VCaP (cell line): ENCODE data around the gene ALG12.

Source experiments
- H3K27ac ChIP-seq: fragments of 450-650 bp; 2 replicates; pipeline ENCODE4 v1.5.1; 2017
- TF ChIP-seq, protein P1 (sequence below): fragments of 450-650 bp; conservative IDR thresholded peaks from 2 replicates; pipeline ENCODE4 v1.5.1; 2017; ENCODE audit warnings: mild to moderate bottlenecking, moderate library complexity

The ALG12 gene

GRCh38 chr22:49869845-49870712 lies 48.2 kb downstream of the ALG12 start:
- H3K27ac ChIP-seq = no peak overlapping the region
- TF ChIP-seq, protein P1, sequence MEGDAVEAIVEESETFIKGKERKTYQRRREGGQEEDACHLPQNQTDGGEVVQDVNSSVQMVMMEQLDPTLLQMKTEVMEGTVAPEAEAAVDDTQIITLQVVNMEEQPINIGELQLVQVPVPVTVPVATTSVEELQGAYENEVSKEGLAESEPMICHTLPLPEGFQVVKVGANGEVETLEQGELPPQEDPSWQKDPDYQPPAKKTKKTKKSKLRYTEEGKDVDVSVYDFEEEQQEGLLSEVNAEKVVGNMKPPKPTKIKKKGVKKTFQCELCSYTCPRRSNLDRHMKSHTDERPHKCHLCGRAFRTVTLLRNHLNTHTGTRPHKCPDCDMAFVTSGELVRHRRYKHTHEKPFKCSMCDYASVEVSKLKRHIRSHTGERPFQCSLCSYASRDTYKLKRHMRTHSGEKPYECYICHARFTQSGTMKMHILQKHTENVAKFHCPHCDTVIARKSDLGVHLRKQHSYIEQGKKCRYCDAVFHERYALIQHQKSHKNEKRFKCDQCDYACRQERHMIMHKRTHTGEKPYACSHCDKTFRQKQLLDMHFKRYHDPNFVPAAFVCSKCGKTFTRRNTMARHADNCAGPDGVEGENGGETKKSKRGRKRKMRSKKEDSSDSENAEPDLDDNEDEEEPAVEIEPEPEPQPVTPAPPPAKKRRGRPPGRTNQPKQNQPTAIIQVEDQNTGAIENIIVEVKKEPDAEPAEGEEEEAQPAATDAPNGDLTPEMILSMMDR = no peak

GRCh38 chr22:49869086-49869830 lies 49.0 kb downstream of the ALG12 start:
- no peak overlapping the region for H3K27ac ChIP-seq
- TF ChIP-seq, protein P1 = no peak

GRCh38 chr22:49867303-49868265 lies 50.7 kb downstream of the ALG12 start:
- H3K27ac ChIP-seq = no peak overlapping the region
- TF ChIP-seq, protein P1 = no peak

GRCh38 chr22:49866646-49867045 lies 51.6 kb downstream of the ALG12 start:
- H3K27ac ChIP-seq = no peak overlapping the region
- TF ChIP-seq, protein P1 = no peak

- no peak overlapping the region for H3K27ac ChIP-seq
Observed at GRCh38 chr22:49866134-49866533, 52.1 kb downstream of the ALG12 start.

DNA sequence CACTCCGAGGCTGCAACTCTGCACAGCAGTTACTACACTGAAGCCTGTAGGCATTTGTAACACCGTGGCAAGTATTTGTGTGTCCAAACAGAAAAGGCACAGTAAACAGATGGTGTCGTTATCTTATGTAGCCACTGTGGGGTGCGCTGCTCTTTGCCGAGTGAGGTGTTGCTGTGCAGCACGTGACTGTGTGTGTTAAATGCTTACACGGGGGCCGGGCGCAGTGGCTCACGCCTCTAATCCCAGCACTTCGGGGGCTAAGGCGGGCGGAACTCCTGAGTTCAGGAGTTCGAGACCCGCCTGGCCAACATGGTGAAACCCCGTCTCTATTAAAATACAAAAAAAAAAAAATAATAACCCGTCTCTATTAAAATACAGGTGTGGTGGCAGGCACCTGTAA lies 53.1 kb downstream of the ALG12 start:
- H3K27ac ChIP-seq = no peak overlapping the region
- TF ChIP-seq, protein P1 = no peak

More at GRCh38 chr22:49866134-49866533, 52.1 kb downstream of the ALG12 start:
- TF ChIP-seq, protein P1 = no peak
